GM20431 (cell line): ENCODE results near the gene SOCS3.

Experiments
- in situ Hi-C: fragments of 300-500 bp; cut with MseI, MboI; formaldehyde crosslinking; loops from one replicate; pipeline ENCODE4 v1.15.0; 2020; ENCODE audit warnings: low sequenced_read_pairs; ENCODE audit not compliant: unreplicated experiment

SOCS3 gene

DNA sequence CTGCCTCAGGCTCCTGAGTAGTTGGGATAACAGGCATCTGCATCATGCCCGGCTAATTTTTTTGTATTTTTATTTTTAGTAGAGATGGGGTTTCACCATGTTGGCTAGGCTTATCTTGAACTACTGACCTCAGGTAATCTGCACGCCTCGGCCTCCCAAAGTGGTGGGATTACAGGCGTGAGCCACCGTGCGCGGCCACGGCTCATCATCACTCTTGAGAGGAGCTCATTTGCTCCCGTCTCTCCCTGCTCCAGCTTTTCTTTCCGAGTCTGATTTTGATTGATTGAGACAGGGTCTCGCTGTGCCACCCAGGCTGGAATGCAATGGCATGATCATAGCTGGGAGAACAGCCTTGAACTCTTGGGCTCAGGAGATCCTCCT is 31.2 kb upstream of the SOCS3 start:
- in situ Hi-C loops = no loop called here

DNA sequence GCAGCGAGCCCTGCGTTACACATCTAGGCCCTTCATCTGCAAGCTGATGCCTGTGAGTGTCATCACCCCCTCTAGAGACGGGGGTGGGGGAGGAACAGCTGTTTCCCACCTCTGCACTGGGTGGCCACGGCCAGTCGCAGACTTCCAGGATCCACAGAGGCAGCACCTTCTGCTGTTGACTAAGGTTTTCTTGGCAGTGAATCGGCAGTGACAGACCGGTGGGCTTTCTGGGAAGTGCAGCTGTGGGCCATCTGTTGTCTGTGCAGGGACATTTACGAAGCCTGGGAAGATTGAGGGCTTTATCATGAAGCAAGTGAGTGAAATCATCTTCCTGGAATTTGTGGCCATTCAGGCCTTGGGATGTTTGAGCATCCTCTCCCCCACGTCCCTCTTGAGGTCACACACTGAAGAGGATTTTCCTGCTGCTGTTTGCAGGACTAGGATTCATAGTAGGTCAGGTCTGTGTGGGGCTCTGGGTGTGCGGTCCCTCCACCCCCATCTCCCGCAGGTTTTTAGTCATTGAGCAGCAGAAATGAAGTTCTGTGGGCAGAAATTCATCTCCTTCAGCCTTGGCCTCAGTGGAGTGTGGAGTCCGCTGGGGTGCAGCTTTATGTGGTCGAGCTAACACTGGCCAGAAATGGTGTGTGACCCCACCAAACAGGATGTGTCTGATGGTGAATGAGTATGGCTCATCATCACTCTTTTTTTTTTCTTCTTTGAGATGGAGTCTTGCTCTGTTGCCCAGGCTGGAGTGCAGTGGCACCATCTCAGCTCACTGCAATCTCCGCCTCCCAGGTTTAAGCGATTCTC is 30.6 kb upstream of the SOCS3 start:
- in situ Hi-C loops = no loop called here

DNA sequence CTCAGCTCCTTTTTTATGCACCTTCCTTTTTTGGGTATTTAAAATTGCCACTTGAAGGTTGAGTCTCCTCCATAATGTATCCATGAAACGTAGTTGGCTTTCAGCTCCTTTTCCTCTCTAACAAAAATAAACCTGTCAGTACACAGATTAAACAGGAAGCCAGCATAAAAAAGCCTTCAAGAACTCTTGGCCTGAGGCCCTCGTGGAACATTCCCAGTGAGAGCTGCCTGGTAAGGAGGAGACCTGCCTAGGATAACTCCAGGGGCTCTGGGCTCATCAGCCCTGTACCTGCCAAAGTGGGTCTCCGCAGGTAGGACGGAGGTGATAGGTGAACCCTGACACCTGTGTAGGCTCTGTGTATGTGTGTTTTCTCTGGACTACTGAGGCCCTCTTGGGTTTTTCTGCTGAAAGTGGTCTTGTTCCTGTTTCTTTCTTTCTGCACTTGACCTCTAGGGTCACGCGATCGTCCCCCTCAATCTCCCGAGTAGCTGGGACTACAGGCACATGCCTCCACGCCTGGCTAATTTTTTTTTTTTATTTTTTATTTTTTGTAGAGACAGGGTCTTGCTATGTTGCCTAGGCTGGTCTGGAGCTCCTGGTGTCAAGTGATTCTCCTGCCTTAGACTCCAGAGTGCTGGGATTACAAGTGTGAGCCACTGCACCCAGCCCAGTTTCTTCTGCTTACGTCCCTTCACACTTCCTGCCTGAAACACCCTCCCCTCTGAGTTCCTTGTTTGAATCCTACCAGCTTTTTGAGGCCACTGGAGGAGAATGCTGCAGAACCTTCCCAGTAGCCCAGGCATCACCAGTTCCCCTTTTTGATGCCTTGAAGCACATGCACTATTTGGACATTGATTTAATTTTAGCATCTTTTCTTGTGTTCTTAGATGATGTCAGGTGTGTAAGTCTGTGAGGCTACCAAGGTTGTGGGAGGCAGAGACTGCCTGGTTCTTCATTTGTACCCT is 28.4 kb upstream of the SOCS3 start:
- in situ Hi-C loops = no loop called here

DNA sequence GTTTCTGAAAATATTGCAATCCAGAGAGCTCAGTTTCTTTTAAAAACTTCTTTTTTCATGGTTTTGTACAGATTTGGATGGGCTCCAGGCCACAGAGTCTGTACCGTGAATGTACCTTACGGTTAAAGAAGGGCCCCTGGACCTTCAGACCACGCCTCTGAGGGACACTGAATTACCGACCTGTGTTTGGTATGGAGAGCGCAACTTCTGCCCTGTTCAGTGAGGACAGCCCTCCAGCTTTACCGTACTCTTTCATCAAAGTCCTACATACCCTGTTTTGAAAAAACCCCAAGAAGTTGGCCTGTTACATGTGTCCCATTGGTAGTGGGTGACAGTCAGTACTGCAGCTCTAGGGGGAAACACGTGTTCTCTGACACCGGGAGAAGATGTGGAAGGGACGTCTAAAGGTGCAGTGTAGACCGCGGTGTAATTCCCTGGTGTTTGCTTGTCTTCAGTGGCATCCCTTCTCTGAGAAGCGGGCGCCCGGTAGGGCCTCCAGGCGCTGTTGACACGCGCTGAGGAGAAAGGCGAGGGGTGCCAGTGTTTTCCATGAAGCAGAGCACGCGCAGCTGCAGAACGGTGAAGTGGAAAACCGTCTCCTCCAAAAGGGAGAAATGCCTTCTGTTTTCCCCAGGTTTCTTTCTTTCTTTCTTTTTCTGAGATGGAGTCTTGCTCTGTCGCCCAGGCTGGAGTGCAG is 24.8 kb upstream of the SOCS3 start:
- in situ Hi-C loops = no loop called here

GRCh38 chr17:78383725-78384471 is 24.0 kb upstream of the SOCS3 start:
- in situ Hi-C loops = no loop called here

- in situ Hi-C loops = no loop called here
These were observed 21.8 kb upstream of the SOCS3 start for GRCh38 chr17:78381601-78382232.

GRCh38 chr17:78380370-78380769 is 20.5 kb upstream of the SOCS3 start:
- in situ Hi-C loops = no loop called here

GRCh38 chr17:78379131-78379491 is 19.2 kb upstream of the SOCS3 start:
- in situ Hi-C loops = no loop called here

- in situ Hi-C loops = no loop called here
These were observed 18.6 kb upstream of the SOCS3 start, which contains the start of gene PGS1 for GRCh38 chr17:78378225-78379130. Gene PGS1, plus strand, starts transcription at chr17:78378649. Its CDS starts 17 bp downstream, at chr17:78378666.

- in situ Hi-C loops = no loop called here
These were observed 18.0 kb upstream of the SOCS3 start for GRCh38 chr17:78377858-78378224.

DNA sequence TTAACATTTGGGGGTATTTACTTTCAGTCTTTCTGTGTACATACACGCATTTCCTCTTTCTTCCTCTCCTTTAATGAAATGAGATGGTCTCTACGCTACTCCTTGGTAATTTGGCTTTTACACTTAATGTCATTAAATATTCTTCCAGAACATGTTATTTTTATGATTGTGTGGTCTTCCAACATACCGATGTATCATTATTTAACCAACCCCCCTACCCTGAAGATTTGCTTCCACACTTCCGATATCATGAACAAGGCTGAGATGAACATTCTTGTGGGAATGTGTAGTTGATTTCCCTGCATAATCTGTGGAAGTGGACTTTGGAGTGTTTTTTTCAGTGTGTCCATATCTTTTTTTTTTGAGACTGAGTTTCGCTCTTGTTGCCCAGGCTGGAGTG is 16.3 kb upstream of the SOCS3 start:
- in situ Hi-C loops = no loop called here

- in situ Hi-C loops = no loop called here
These were observed 15.7 kb upstream of the SOCS3 start for GRCh38 chr17:78375401-78376151.

DNA sequence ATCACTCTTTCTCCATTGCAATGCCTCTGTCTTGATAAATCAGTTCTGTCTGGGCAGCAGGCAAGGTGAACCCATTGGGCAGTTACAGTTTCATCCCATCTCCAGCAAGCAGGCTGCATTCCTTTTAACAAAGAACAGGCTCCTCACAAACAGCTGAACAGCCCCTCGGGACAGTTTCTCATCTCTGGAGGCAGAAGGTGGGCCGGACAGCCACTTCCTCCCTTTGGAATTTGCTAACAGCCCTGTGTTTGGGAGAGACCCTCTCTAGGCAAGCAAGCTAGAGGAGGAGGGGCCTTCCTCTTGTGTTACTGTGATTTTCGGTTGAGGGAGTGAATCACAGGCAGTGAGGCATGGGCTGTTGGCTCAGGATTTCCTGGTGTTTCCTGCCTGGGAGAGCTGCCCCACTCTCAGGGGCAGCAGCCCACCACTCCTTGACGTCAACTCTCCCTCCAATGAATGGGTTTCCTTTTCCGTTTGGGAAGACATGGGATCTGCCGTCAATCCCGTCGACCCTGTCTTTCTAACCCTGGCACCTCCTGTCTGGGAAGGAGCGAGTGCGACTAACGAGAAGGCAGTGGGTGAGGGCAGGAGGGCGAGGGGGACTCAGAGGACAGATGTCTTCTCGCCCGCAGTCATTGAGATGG is 14.9 kb upstream of the SOCS3 start:
- in situ Hi-C loops = no loop called here

GRCh38 chr17:78374189-78374588 is 14.3 kb upstream of the SOCS3 start:
- in situ Hi-C loops = no loop called here

- in situ Hi-C loops = no loop called here
These were observed 13.0 kb upstream of the SOCS3 start for GRCh38 chr17:78372841-78373240.

DNA sequence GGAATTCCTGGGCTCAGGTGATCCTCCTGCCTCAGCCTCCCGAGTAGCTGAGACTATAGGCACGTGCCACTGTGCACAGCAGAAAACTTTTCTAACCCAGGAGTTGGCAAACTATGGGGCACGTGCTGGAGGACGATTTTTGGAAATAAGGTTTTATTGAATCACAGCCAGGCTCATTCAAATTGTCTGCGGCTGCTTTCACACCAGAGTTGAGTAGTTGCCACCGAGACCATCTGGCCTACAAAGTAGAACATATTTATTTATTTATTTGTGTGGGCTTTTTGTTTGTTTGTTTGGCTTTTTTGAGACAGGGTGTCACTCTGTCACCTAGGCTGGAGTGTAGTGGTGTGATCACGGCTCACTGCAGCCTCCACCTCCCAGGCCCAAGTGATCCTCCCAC is 11.2 kb upstream of the SOCS3 start:
- in situ Hi-C loops = no loop called here

DNA sequence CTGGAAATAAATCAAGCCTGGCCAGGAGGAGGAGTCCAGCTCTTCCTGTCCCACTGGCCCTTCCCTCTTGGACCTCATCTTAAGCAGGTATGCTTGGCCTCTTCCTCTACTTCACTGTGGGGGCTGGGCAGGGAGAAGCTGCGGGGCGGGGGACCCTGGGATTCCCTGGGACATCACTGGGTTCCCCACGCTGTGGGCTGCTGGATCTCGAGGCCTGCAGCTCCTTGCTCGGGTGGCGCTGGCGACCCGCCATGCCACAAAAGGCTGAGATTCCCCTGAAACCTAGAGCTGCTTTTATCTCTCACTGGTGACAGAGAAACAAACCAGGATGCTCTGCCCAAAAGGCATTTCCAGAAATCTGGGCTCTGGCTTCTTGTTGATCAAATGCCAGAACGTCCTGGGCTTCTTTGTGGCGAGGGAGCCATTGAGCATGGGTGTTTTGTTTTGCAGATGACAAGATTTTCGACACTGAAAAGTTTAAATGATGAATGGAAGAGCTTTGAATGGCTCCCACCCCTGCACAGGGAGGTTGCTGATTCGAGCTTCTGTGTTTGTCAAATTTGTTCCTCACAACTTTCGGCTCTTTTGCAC is 10.0 kb upstream of the SOCS3 start:
- in situ Hi-C loops = no loop called here
